Endothelial cell of umbilical vein (primary cell): ENCODE data around the gene FOXRED1. TPM values are rescaled to one million over a fixed set of nuclear protein-coding genes. Genes with fewer than 3 reads are reported as not detected.

Experiments
- BruUV-seq: library from RNA; stranded (reverse); fragments of 400-500 nt; replicated peaks from 2 replicates; lab custom pipeline; 2021; lab: Mats Ljungman, UMichigan
- CTCF ChIA-PET: fragments of 300-600, 350-600 bp; sonication (Branson Sonifier 250); formaldehyde crosslinking; loops from one replicate; lab custom pipeline; 2021; ENCODE audit warnings: antibody characterized with exemption, inconsistent platforms; lab: Charles Lee
- POLR2A ChIA-PET: fragments of 300-600, 350-600 bp; sonication (Branson Sonifier 250); formaldehyde crosslinking; loops from one replicate; lab custom pipeline; 2021; ENCODE audit warnings: antibody characterized with exemption, inconsistent platforms; lab: Charles Lee
- DNase-seq: peaks from one replicate; pipeline ENCODE4 v3.0.0-alpha.2; 2011; ENCODE audit warnings: low read depth, low spot score
- FAIRE-seq: peaks from 2 replicates; lab custom pipeline; 2011; peaks lifted over from hg19 to GRCh38; lab: Jason Lieb, UNC
- H2AFZ ChIP-seq: 2 replicates; pipeline ENCODE4 v1.6.0; 2012; ENCODE audit warnings: low read depth, low read length, control low read depth, inconsistent platforms
- H3K27ac ChIP-seq: 2 replicates; pipeline ENCODE4 v1.5.1; 2011; ENCODE audit warnings: low read depth, mild to moderate bottlenecking, control low read depth, low read length, moderate library complexity; ENCODE audit not compliant: insufficient read depth
- H3K27me3 ChIP-seq, 2 experiments: 2 replicates each; pipeline versions ENCODE4 v1.6.0 to v1.6.1; 2011; ENCODE audit warnings: low read length in 2 of 2, mixed read lengths in 1 of 2; ENCODE audit not compliant: control insufficient read depth in 2 of 2, insufficient read depth in 2 of 2
- H3K36me3 ChIP-seq, 2 experiments: 2 replicates in 1 of 2; 3 replicates in 1 of 2; pipeline ENCODE4 v1.5.1; 2011; ENCODE audit warnings: low read length in 2 of 2, mild to moderate bottlenecking in 1 of 2, moderate library complexity in 1 of 2; ENCODE audit not compliant: control insufficient read depth in 2 of 2, insufficient read depth in 2 of 2; ENCODE audit errors: extremely low read depth in 1 of 2
- H3K4me1 ChIP-seq: 3 replicates; pipeline ENCODE4 v1.5.1; 2011; ENCODE audit warnings: mild to moderate bottlenecking, low read length; ENCODE audit not compliant: control insufficient read depth, insufficient read depth; ENCODE audit errors: extremely low read depth
- H3K4me2 ChIP-seq: 2 replicates; pipeline ENCODE4 v1.6.1; 2011; ENCODE audit warnings: low read length, control low read depth, mixed read lengths; ENCODE audit not compliant: insufficient read depth
- H3K4me3 ChIP-seq, 3 experiments: fragments of 200-600 bp in 1 of 3; sonication (generic), shearing (Covaris generic) in 1 of 3; replicated peaks in 1 of 3; 2 replicates each; pipeline ENCODE4 v1.5.1; 2011 to 2016; ENCODE audit warnings: control low read depth in 3 of 3, low read length in 3 of 3, mild to moderate bottlenecking in 2 of 3, inconsistent platforms in 1 of 3, low read depth in 1 of 3, moderate library complexity in 1 of 3; ENCODE audit not compliant: insufficient read depth in 1 of 3
- H3K79me2 ChIP-seq: 2 replicates; pipeline ENCODE4 v1.6.0; 2012; ENCODE audit warnings: low read length, inconsistent platforms; ENCODE audit not compliant: control insufficient read depth, insufficient read depth
- H3K9ac ChIP-seq: replicated peaks from 2 replicates; pipeline ENCODE3; 2011; ENCODE audit warnings: low read length, control low read depth; ENCODE audit not compliant: insufficient read depth; ENCODE audit errors: extremely low read depth
- H3K9me1 ChIP-seq: replicated peaks from 3 replicates; pipeline ENCODE4 v1.6.0; 2011; ENCODE audit warnings: mild to moderate bottlenecking, low read length; ENCODE audit not compliant: control insufficient read depth, insufficient read depth; ENCODE audit errors: extremely low read depth
- H3K9me3 ChIP-seq: replicated peaks from 2 replicates; pipeline ENCODE4 v1.5.1; 2012; ENCODE audit warnings: low read length, inconsistent platforms; ENCODE audit not compliant: control insufficient read depth, insufficient read depth
- H4K20me1 ChIP-seq: replicated peaks from 2 replicates; pipeline ENCODE3; 2011; ENCODE audit warnings: mild to moderate bottlenecking, low read length; ENCODE audit not compliant: control insufficient read depth, insufficient read depth; ENCODE audit errors: extremely low read depth
- EZH2 ChIP-seq: IDR thresholded peaks from 2 replicates; pipeline ENCODE4 v1.6.1; 2012; ENCODE audit warnings: borderline replicate concordance, low read depth, mild to moderate bottlenecking, moderate library complexity, low read length, inconsistent platforms; ENCODE audit not compliant: severe bottlenecking
- FOS ChIP-seq: IDR thresholded peaks from 2 replicates; pipeline ENCODE4 v1.6.1; 2011; ENCODE audit warnings: mild to moderate bottlenecking, low read length, moderate library complexity, borderline replicate concordance; ENCODE audit not compliant: insufficient read depth
- GATA2 ChIP-seq: IDR thresholded peaks from 2 replicates; pipeline ENCODE4 v1.7.0; 2011; ENCODE audit warnings: low read depth, mild to moderate bottlenecking, moderate library complexity, mixed read lengths, low read length; ENCODE audit not compliant: insufficient read length, insufficient read depth
- JUN ChIP-seq: IDR thresholded peaks from 2 replicates; pipeline ENCODE4 v1.6.1; 2011; ENCODE audit warnings: borderline replicate concordance, low read depth; ENCODE audit not compliant: insufficient read length, insufficient read depth
- MYC ChIP-seq: IDR thresholded peaks from one replicate; pipeline ENCODE4 v1.6.1; 2011; ENCODE audit warnings: mild to moderate bottlenecking, low read depth, low read length
- POLR2A ChIP-seq: IDR thresholded peaks from 2 replicates; pipeline ENCODE4 v1.6.1; 2012; ENCODE audit warnings: low read depth, mild to moderate bottlenecking, control low read depth, low read length
- POLR2AphosphoS5 ChIP-seq: IDR thresholded peaks from 2 replicates; pipeline ENCODE4 v1.6.1; 2012; ENCODE audit warnings: low read depth, mild to moderate bottlenecking, control low read depth, low read length, moderate library complexity; ENCODE audit not compliant: insufficient read depth
- dilution Hi-C: fragments of 300-500 bp; cut with MboI; formaldehyde crosslinking; loops from one replicate; pipeline ENCODE4 v1.15.0; 2019; ENCODE audit warnings: low sequenced_read_pairs; ENCODE audit not compliant: extremely low pct_ligation_motif_present
- intact Hi-C: fragments of 100-400 bp; cut with micrococcal nuclease; formaldehyde crosslinking; loops from one replicate; pipeline ENCODE4 v1.10.0; 2022
- polyA plus RNA-seq, 4 experiments: library from polyadenylated mRNA; depleted of rRNA in 3 of 4; stranded (reverse) in 3 of 4; unstranded in 1 of 4; fragments of >200 nt; gene quantifications; 2 replicates each; pipeline versions ENCODE4 v1.2.1 to v1.2.3, GENCODE V29; 2011 to 2012; ENCODE audit warnings: missing spikeins in 1 of 4
- total RNA-seq: library from RNA; stranded (reverse); gene quantifications from 2 replicates; pipeline ENCODE4 v1.2.3, GENCODE V29; 2021
- TF ChIP-seq, protein P1 (sequence below): IDR thresholded peaks from 2 replicates; pipeline ENCODE4 v1.6.1; 2011; ENCODE audit not compliant: insufficient read depth, insufficient read length
- TF ChIP-seq, protein P2 (sequence below), 2 donors: IDR thresholded peaks; 1 replicate in 1 of 2; 2 replicates in 1 of 2; pipeline ENCODE4 v1.5.1; 2011; ENCODE audit warnings: low read length in 2 of 2, mild to moderate bottlenecking in 2 of 2, moderate library complexity in 2 of 2, control low read depth in 1 of 2, inconsistent platforms in 1 of 2, low read depth in 1 of 2; ENCODE audit not compliant: insufficient read depth in 1 of 2; ENCODE audit errors: extremely low read depth in 1 of 2

FOXRED1 gene
- total and polyA plus RNA-seq, 2 donors (not counting 3 experiments of a cell fraction or from before 2014, with no cell fraction given) = 32.4 to 33.5 TPM

- Histone ChIP-seq H3K4me2 (no peak overlapping the region), H3K79me2 (no peaks in the 10 kb centered on the region), H3K9me3 (no peaks in the 10 kb centered on the region), H3K36me3 (peaks cover 2 to 14% of the 10 kb centered on the region in 2 experiments), H3K27ac (no peak overlapping the region), H3K4me3 (no peak overlapping the region), H3K27me3 (no peaks in the 10 kb centered on the region), H3K9me1 (no peaks in the 10 kb centered on the region), H3K9ac (no peak overlapping the region), H3K4me1 (no peaks in the 10 kb centered on the region), H2AFZ (no peak overlapping the region), H4K20me1 (no peaks in the 10 kb centered on the region)
- dilution Hi-C loops = no loop called here
- POLR2A ChIA-PET = no interaction called here
- intact Hi-C loops = no loop called here
- DNase-seq = no peak
- FAIRE-seq = no peak
- BruUV-seq = no TSS peak
- TF ChIP-seq POLR2A = no peak
- TF ChIP-seq, protein P1, sequence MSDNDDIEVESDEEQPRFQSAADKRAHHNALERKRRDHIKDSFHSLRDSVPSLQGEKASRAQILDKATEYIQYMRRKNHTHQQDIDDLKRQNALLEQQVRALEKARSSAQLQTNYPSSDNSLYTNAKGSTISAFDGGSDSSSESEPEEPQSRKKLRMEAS = no peak
- no peak for TF ChIP-seq MYC
- no peak for TF ChIP-seq EZH2
- no peak for TF ChIP-seq POLR2AphosphoS5
- TF ChIP-seq GATA2 = no peak
- TF ChIP-seq, protein P2, sequence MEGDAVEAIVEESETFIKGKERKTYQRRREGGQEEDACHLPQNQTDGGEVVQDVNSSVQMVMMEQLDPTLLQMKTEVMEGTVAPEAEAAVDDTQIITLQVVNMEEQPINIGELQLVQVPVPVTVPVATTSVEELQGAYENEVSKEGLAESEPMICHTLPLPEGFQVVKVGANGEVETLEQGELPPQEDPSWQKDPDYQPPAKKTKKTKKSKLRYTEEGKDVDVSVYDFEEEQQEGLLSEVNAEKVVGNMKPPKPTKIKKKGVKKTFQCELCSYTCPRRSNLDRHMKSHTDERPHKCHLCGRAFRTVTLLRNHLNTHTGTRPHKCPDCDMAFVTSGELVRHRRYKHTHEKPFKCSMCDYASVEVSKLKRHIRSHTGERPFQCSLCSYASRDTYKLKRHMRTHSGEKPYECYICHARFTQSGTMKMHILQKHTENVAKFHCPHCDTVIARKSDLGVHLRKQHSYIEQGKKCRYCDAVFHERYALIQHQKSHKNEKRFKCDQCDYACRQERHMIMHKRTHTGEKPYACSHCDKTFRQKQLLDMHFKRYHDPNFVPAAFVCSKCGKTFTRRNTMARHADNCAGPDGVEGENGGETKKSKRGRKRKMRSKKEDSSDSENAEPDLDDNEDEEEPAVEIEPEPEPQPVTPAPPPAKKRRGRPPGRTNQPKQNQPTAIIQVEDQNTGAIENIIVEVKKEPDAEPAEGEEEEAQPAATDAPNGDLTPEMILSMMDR (IDR thresholded peaks at IDR 0.05; ENCODE audit: extremely low read depth in 1 of 2, insufficient read depth in 1 of 2, low read depth in 1 of 2, low read length in 2 of 2) = no peak
- no peak for TF ChIP-seq FOS
- TF ChIP-seq JUN = no peak
- CTCF ChIA-PET = no interaction called here
Observed at GRCh38 chr11:126290887-126291286, 21.9 kb downstream of the FOXRED1 start.
